Right lobe of liver (tissue), 4 donors: ENCODE data around the gene ZSWIM5.

Experiments used
- POLR2A ChIP-seq: fragments of 450-650 bp; IDR thresholded peaks from one replicate; pipeline ENCODE4 v1.6.1; 2017; ENCODE audit warnings: antibody characterized with exemption, mild to moderate bottlenecking
- TF ChIP-seq, protein P1 (sequence below), 4 donors: fragments of 200-600 bp in 3 of 4; fragments of 450-650 bp in 1 of 4; IDR thresholded peaks; one replicate each; pipeline versions ENCODE4 v1.5.1 to v1.8.0; 2016 to 2022; ENCODE audit warnings: antibody characterized with exemption in 4 of 4, mild to moderate bottlenecking in 2 of 4
- donor health status: DM: no; HTN: no; CAD: no.
- donor health status: DM: no; HTN: no; CAD: no.
- donor health status: DM: no; HTN: yes; CAD: no.

GRCh38 chr1:45215485-45216199, 9.2 kb upstream of the ZSWIM5 start:
- TF ChIP-seq, protein P1, sequence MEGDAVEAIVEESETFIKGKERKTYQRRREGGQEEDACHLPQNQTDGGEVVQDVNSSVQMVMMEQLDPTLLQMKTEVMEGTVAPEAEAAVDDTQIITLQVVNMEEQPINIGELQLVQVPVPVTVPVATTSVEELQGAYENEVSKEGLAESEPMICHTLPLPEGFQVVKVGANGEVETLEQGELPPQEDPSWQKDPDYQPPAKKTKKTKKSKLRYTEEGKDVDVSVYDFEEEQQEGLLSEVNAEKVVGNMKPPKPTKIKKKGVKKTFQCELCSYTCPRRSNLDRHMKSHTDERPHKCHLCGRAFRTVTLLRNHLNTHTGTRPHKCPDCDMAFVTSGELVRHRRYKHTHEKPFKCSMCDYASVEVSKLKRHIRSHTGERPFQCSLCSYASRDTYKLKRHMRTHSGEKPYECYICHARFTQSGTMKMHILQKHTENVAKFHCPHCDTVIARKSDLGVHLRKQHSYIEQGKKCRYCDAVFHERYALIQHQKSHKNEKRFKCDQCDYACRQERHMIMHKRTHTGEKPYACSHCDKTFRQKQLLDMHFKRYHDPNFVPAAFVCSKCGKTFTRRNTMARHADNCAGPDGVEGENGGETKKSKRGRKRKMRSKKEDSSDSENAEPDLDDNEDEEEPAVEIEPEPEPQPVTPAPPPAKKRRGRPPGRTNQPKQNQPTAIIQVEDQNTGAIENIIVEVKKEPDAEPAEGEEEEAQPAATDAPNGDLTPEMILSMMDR (IDR thresholded peaks at IDR 0.05): no peak
- TF ChIP-seq POLR2A: no peak
